Activated CD4-positive, alpha-beta T cell treated with anti-CD3 and anti-CD28 coated beads for 48 hours (primary cell): ENCODE data around the gene MRPL30.
"Not testable (repeated sequence)": the region's sequence is repeated elsewhere in the genome, so short reads cannot be mapped to it uniquely, and the experiment has no call there.

ENCODE experiments used
- DNase-seq: peaks from one replicate; pipeline ENCODE4 v3.0.0-alpha.2; 2020

The MRPL30 gene

GRCh38 chr2:99180755-99181623 lies at the start of gene MRPL30, which contains the start of gene MITD1:
Gene MRPL30, plus strand, starts transcription at chr2:99181184. Its CDS starts 5,020 bp downstream, at chr2:99186204.
Gene MITD1, minus strand, starts transcription at chr2:99181058. Its CDS starts 77 bp downstream, at chr2:99180981.
- peak; percentile 91 for DNase-seq

GRCh38 chr2:99135044-99135556 lies 45.9 kb upstream of the MRPL30 start:
- not testable (repeated sequence) for DNase-seq

- no peak for DNase-seq
Measured at GRCh38 chr2:99139003-99139402, 42.0 kb upstream of the MRPL30 start.

- no peak for DNase-seq
Measured at GRCh38 chr2:99140056-99140859, 40.7 kb upstream of the MRPL30 start.

GRCh38 chr2:99140860-99141109 lies 40.2 kb upstream of the MRPL30 start:
- DNase-seq = no peak

GRCh38 chr2:99141110-99142108 lies 39.6 kb upstream of the MRPL30 start, which contains the start of gene C2orf15:
Gene C2orf15, plus strand, starts transcription at chr2:99141707. Its CDS starts 8,852 bp downstream, at chr2:99150559.
- DNase-seq = peak; percentile 97

- no peak for DNase-seq
Measured at GRCh38 chr2:99150706-99151105, 30.3 kb upstream of the MRPL30 start.

GRCh38 chr2:99152199-99152895 lies 28.6 kb upstream of the MRPL30 start:
- DNase-seq = no peak

- DNase-seq = no peak
Measured at GRCh38 chr2:99153921-99154604, 26.9 kb upstream of the MRPL30 start.

- peak; percentile 94 for DNase-seq
Measured at GRCh38 chr2:99154643-99155536, 26.1 kb upstream of the MRPL30 start, which contains the start of the genes LIPT1 and TSGA10. Gene LIPT1, plus strand, starts transcription at chr2:99154967. Its CDS starts 6,991 bp downstream, at chr2:99161958. Gene TSGA10, minus strand, starts transcription at chr2:99154942. Its CDS starts 45,503 bp downstream, at chr2:99109439.

- DNase-seq = no peak
Measured at GRCh38 chr2:99156891-99157290, 24.1 kb upstream of the MRPL30 start.

- no peak for DNase-seq
Measured at GRCh38 chr2:99158599-99158998, 22.4 kb upstream of the MRPL30 start.

GRCh38 chr2:99159594-99159993 lies 21.4 kb upstream of the MRPL30 start:
- DNase-seq = no peak

- DNase-seq = no peak
Measured at GRCh38 chr2:99166218-99166617, 14.8 kb upstream of the MRPL30 start.

GRCh38 chr2:99169534-99169933 lies 11.4 kb upstream of the MRPL30 start:
- DNase-seq = no peak

GRCh38 chr2:99171377-99172140 lies 9.4 kb upstream of the MRPL30 start:
- no peak for DNase-seq

GRCh38 chr2:99181624-99182000 lies 628 bp downstream of the MRPL30 start:
- no peak for DNase-seq

- no peak for DNase-seq
Measured at GRCh38 chr2:99183025-99183424, 2.0 kb downstream of the MRPL30 start.

- no peak for DNase-seq
Measured at GRCh38 chr2:99184811-99185210, 3.8 kb downstream of the MRPL30 start.
